K562 (cell line): ENCODE measurements around the gene ZNF69. TPM values are rescaled to one million over a fixed set of nuclear protein-coding genes. Genes with fewer than 3 reads are reported as not detected.
A peak's percentile ranks its signal among the peaks of the same experiment; 100 is the strongest.

ENCODE experiments used
- ELF4 ChIP-seq: fragments of 450-650 bp; formaldehyde crosslinking; IDR thresholded peaks from 2 replicates; pipeline ENCODE4 v1.4.0; 2022; ENCODE audit warnings: missing genetic modification characterization
- ESRRB ChIP-seq: fragments of 250-450 bp; sonication (Bioruptor Pico); IDR thresholded peaks from 2 replicates; pipeline ENCODE4 v1.5.0; 2020; ENCODE audit warnings: mild to moderate bottlenecking, moderate library complexity, borderline replicate concordance
- GATAD2A ChIP-seq: fragments of 450-650 bp; IDR thresholded peaks from 2 replicates; pipeline ENCODE4 v1.6.1; 2017
- HNRNPLL ChIP-seq: fragments of 200-400 bp; formaldehyde crosslinking; IDR thresholded peaks from 2 replicates; pipeline ENCODE4 v1.6.1; 2017; ENCODE audit warnings: low read length, low read depth, mild to moderate bottlenecking; ENCODE audit not compliant: poor library complexity, severe bottlenecking
- KDM4B ChIP-seq, 2 experiments: fragments of 450-650 bp in 1 of 2; sonication (generic) in 1 of 2; IDR thresholded peaks; 2 replicates each; pipeline ENCODE4 v1.6.1; 2016 to 2017; ENCODE audit warnings: borderline replicate concordance in 2 of 2, antibody characterized with exemption in 1 of 2, low read depth in 1 of 2, mild to moderate bottlenecking in 1 of 2
- KLF10 ChIP-seq: fragments of 250-450 bp; sonication (Bioruptor Pico); IDR thresholded peaks from 2 replicates; pipeline ENCODE4 v1.6.1; 2021; ENCODE audit warnings: matching md5 sums
- MIER1 ChIP-seq: fragments of 450-650 bp; IDR thresholded peaks from 2 replicates; pipeline ENCODE4 v1.6.1; 2016; ENCODE audit warnings: antibody characterized with exemption, mild to moderate bottlenecking, low read depth
- SAFB2 ChIP-seq: fragments of 200-400 bp; formaldehyde crosslinking; IDR thresholded peaks from 2 replicates; pipeline ENCODE4 v1.6.1; 2018; ENCODE audit warnings: borderline replicate concordance, low read length, low read depth, moderate library complexity; ENCODE audit not compliant: severe bottlenecking
- polyA plus RNA-seq, 8 experiments: library from polyadenylated mRNA; depleted of rRNA in 4 of 8; stranded (reverse) in 5 of 8; unstranded in 3 of 8; fragments of >200 nt; fragmentation: Nextera tagmentation in 2 of 8; fragmentation: Illumina TruSeq in 1 of 8; extraction: Ambion mirVana in 2 of 8; extraction: Trizol in 1 of 8; gene quantifications; 2 replicates each; pipeline versions ENCODE4 v1.2.1 to v1.2.3, GENCODE V29; 2011 to 2014; ENCODE audit warnings: inconsistent platforms in 1 of 8, missing spikeins in 1 of 8
- total RNA-seq, 7 experiments: library from RNA; depleted of rRNA in 6 of 7; stranded (reverse); fragments of >200 nt in 6 of 7; fragmentation: Illumina TruSeq in 2 of 7; extraction: Trizol in 2 of 7; gene quantifications; 2 replicates each; pipeline versions ENCODE4 v1.2.1 to v1.2.3, GENCODE V29; 2011 to 2021; ENCODE audit warnings: low replicate concordance in 1 of 7
- TF ChIP-seq, protein P1 (sequence below): fragments of 250-450 bp; sonication (Bioruptor Pico); IDR thresholded peaks from 2 replicates; pipeline ENCODE4 v1.8.0; 2021; ENCODE audit warnings: moderate library complexity, mild to moderate bottlenecking, inconsistent platforms
- TF ChIP-seq, protein P2 (sequence below): sonication (generic); formaldehyde crosslinking; IDR thresholded peaks from 2 replicates; pipeline ENCODE4 v1.9.0; 2022; ENCODE audit warnings: mild to moderate bottlenecking, missing genetic modification reagents
- TF ChIP-seq, protein P3 (sequence below): fragments of 450-650 bp; formaldehyde crosslinking; conservative IDR thresholded peaks from 2 replicates; pipeline ENCODE4 v1.4.0; 2022; ENCODE audit warnings: mild to moderate bottlenecking, missing genetic modification characterization
- TF ChIP-seq, protein P4 (sequence below), 2 experiments: fragments of 450-650 bp; formaldehyde crosslinking in 1 of 2; IDR thresholded peaks; 2 replicates each; pipeline versions ENCODE4 v1.4.0 to v1.6.1; 2014 to 2020; ENCODE audit warnings: mild to moderate bottlenecking in 2 of 2, borderline replicate concordance in 1 of 2, low read depth in 1 of 2

Gene ZNF69
- total and polyA plus RNA-seq, 9 of the 15 experiments (the other 6 are each of a cell fraction or from before 2014, with no cell fraction given), result 2.3 to 5.4 (median 3.6) TPM

DNA sequence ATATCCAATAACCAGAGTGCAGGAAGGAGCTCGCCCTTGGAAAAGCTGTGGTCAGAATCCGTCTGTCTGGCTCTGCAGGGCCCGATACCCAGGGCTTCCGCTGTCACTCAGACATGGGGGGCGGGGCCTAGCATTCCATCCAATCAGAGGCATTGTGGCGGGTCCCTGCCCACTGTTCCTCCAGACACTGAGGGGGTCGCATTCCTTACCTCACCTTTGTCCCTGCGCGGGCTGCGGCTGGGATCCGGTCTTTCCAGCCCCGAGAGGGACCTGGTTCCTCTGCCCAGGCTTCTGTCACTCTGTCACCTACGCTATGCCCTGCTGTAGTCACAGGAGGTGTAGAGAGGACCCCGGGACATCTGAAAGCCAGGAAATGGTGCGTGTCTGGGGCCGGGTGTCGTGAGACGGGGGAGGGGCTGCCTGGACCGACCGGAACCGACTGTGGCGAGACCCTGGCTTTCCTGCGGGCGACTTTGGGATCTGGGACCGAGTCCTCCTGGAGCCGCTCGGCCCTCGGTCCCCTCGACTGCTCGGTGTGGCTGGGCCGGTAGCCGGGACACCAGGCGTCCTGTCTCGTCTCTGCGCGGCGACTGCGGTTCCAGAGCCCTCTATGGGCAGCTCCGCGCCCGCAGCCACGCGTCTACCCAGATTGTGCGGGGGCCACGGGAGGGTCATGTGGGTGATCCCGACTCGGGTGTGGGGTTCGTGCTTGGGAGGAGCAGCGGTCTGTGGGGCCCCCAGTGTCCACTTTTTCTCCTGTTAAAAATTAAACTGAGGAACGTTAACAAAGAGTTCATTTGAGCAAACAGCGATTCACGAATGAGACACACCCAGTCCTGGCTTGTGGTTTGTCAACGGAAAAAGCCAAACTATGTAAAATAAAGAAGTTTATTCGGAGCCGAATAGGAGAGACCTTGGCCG lies at the start of gene ZNF69 (continued):
- TF ChIP-seq, protein P1, sequence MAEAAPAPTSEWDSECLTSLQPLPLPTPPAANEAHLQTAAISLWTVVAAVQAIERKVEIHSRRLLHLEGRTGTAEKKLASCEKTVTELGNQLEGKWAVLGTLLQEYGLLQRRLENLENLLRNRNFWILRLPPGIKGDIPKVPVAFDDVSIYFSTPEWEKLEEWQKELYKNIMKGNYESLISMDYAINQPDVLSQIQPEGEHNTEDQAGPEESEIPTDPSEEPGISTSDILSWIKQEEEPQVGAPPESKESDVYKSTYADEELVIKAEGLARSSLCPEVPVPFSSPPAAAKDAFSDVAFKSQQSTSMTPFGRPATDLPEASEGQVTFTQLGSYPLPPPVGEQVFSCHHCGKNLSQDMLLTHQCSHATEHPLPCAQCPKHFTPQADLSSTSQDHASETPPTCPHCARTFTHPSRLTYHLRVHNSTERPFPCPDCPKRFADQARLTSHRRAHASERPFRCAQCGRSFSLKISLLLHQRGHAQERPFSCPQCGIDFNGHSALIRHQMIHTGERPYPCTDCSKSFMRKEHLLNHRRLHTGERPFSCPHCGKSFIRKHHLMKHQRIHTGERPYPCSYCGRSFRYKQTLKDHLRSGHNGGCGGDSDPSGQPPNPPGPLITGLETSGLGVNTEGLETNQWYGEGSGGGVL, result no peak
- TF ChIP-seq MIER1, result no peak
- no peak for TF ChIP-seq KLF10 (CRISPR knock-in tag)
- TF ChIP-seq, protein P2, sequence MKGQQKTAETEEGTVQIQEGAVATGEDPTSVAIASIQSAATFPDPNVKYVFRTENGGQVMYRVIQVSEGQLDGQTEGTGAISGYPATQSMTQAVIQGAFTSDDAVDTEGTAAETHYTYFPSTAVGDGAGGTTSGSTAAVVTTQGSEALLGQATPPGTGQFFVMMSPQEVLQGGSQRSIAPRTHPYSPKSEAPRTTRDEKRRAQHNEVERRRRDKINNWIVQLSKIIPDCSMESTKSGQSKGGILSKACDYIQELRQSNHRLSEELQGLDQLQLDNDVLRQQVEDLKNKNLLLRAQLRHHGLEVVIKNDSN, result peak; percentile 30; the same call in 1 of the 2 replicates
- no peak for TF ChIP-seq GATAD2A
- TF ChIP-seq ESRRB (CRISPR knock-in tag), result no peak
- TF ChIP-seq HNRNPLL, result peak; percentile 65
- TF ChIP-seq SAFB2, result no peak
- TF ChIP-seq, protein P3, sequence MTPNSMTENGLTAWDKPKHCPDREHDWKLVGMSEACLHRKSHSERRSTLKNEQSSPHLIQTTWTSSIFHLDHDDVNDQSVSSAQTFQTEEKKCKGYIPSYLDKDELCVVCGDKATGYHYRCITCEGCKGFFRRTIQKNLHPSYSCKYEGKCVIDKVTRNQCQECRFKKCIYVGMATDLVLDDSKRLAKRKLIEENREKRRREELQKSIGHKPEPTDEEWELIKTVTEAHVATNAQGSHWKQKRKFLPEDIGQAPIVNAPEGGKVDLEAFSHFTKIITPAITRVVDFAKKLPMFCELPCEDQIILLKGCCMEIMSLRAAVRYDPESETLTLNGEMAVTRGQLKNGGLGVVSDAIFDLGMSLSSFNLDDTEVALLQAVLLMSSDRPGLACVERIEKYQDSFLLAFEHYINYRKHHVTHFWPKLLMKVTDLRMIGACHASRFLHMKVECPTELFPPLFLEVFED (CRISPR knock-in tag), result no peak
- no peak for TF ChIP-seq ELF4
- peak in 1 of 2 experiments; percentile 71; a peak in 1 of 4 replicates for TF ChIP-seq KDM4B (IDR thresholded peaks at IDR 0.05; ENCODE audit: borderline replicate concordance in 2 of 2, low read depth in 1 of 2)
- TF ChIP-seq, protein P4, sequence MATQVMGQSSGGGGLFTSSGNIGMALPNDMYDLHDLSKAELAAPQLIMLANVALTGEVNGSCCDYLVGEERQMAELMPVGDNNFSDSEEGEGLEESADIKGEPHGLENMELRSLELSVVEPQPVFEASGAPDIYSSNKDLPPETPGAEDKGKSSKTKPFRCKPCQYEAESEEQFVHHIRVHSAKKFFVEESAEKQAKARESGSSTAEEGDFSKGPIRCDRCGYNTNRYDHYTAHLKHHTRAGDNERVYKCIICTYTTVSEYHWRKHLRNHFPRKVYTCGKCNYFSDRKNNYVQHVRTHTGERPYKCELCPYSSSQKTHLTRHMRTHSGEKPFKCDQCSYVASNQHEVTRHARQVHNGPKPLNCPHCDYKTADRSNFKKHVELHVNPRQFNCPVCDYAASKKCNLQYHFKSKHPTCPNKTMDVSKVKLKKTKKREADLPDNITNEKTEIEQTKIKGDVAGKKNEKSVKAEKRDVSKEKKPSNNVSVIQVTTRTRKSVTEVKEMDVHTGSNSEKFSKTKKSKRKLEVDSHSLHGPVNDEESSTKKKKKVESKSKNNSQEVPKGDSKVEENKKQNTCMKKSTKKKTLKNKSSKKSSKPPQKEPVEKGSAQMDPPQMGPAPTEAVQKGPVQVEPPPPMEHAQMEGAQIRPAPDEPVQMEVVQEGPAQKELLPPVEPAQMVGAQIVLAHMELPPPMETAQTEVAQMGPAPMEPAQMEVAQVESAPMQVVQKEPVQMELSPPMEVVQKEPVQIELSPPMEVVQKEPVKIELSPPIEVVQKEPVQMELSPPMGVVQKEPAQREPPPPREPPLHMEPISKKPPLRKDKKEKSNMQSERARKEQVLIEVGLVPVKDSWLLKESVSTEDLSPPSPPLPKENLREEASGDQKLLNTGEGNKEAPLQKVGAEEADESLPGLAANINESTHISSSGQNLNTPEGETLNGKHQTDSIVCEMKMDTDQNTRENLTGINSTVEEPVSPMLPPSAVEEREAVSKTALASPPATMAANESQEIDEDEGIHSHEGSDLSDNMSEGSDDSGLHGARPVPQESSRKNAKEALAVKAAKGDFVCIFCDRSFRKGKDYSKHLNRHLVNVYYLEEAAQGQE (IDR thresholded peaks at IDR 0.05; ENCODE audit: borderline replicate concordance), result no peak
- TF ChIP-seq, protein P4 (CRISPR knock-in tag; IDR thresholded peaks at IDR 0.05; ENCODE audit: low read depth), result no peak
